SU-DHL-6 (cell line): ENCODE data around the gene MYCBP.
"Not testable (repeated sequence)": the region's sequence is repeated elsewhere in the genome, so short reads cannot be mapped to it uniquely, and the experiment has no call there.

ENCODE experiments used
- H2AFZ ChIP-seq: fragments of 200-600 bp; sonication (generic); 2 replicates; pipeline ENCODE4 v1.6.1; 2014; ENCODE audit warnings: low read depth, mild to moderate bottlenecking, moderate library complexity, mixed read lengths, antibody characterized with exemption, low read length; ENCODE audit not compliant: severe bottlenecking
- H3F3A ChIP-seq: fragments of 200-600 bp; shearing (Covaris generic); 2 replicates; pipeline ENCODE4 v1.6.0; 2016; ENCODE audit warnings: antibody characterized with exemption, mild to moderate bottlenecking; ENCODE audit not compliant: insufficient read depth
- H3K27ac ChIP-seq: fragments of 200-600 bp; sonication (generic); 2 replicates; pipeline ENCODE4 v1.5.1; 2016; ENCODE audit warnings: low read depth, mild to moderate bottlenecking, low read length, moderate library complexity, mixed read lengths
- H3K27me3 ChIP-seq: fragments of 200-600 bp; sonication (generic), shearing (Covaris generic); 2 replicates; pipeline ENCODE4 v1.6.0; 2014; ENCODE audit warnings: mild to moderate bottlenecking, low read length
- H3K36me3 ChIP-seq: fragments of 200-600 bp; sonication (generic); 2 replicates; pipeline ENCODE4 v1.6.1; 2014; ENCODE audit warnings: mild to moderate bottlenecking, low read length, mixed read lengths
- H3K4me2 ChIP-seq: fragments of 300-600, 200-600 bp; shearing (Covaris generic), sonication (generic); 2 replicates; pipeline ENCODE4 v1.6.0; 2014; ENCODE audit warnings: low read length, low read depth, mild to moderate bottlenecking; ENCODE audit not compliant: poor library complexity, severe bottlenecking
- H3K4me3 ChIP-seq: fragments of 200-600 bp; sonication (generic); 2 replicates; pipeline ENCODE4 v1.5.1; 2014; ENCODE audit warnings: antibody characterized with exemption, low read length, mild to moderate bottlenecking, mixed read lengths; ENCODE audit not compliant: insufficient read depth, poor library complexity, severe bottlenecking
- H3K79me2 ChIP-seq: fragments of 200-600 bp; sonication (generic); 2 replicates; pipeline ENCODE4 v1.6.1; 2014; ENCODE audit warnings: mild to moderate bottlenecking, low read length, moderate library complexity; ENCODE audit not compliant: insufficient read depth
- H3K9ac ChIP-seq: fragments of 200-600 bp; sonication (generic); 2 replicates; pipeline ENCODE4 v1.7.0; 2014; ENCODE audit warnings: mild to moderate bottlenecking, low read length
- H3K9me2 ChIP-seq: fragments of 200-600 bp; sonication (generic); replicated peaks from 2 replicates; pipeline ENCODE4 v1.6.1; 2014; ENCODE audit warnings: low read length; ENCODE audit not compliant: insufficient read depth
- H3K9me3 ChIP-seq: fragments of 200-600 bp; sonication (generic); 2 replicates; pipeline ENCODE4 v1.6.1; 2014; ENCODE audit warnings: low read length, mixed read lengths; ENCODE audit not compliant: insufficient read depth
- H4K20me1 ChIP-seq: fragments of 200-600 bp; sonication (generic); 2 replicates; pipeline ENCODE4 v1.6.1; 2014; ENCODE audit warnings: low read depth, mild to moderate bottlenecking, antibody characterized with exemption, low read length, moderate library complexity, mixed read lengths
- EZH2phosphoT487 ChIP-seq: fragments of 200-600 bp; sonication (generic), shearing (Covaris generic); conservative IDR thresholded peaks from 2 replicates; pipeline ENCODE4 v1.6.1; 2018; ENCODE audit warnings: mild to moderate bottlenecking, antibody characterized with exemption, low read length, moderate library complexity, mixed read lengths
- TF ChIP-seq, protein P1 (sequence below): fragments of 200-600 bp; sonication (generic); IDR thresholded peaks from one replicate; pipeline ENCODE4 v1.5.1; 2017; ENCODE audit warnings: antibody characterized with exemption, mild to moderate bottlenecking, low read length, moderate library complexity; ENCODE audit not compliant: insufficient read depth, poor library complexity, severe bottlenecking

The MYCBP gene

DNA sequence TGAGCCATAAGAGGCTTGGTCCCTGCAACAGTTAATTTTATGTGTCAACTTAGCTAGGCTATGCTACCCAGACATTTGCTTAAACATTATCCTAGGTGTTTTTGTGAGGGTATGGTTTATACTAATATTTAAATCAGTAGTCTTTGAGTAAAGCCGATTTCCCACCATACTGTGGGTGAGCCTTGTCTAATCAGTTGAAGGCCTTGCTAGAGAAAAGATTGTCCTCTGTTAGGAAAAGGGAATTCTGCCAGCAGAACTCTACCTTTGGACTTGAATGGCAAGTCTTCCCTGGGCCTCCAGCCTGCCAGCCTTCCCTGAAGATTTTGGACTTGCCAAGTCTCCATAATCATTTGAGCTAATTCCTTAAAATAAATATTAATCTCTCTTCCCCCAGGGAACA lies 44.6 kb upstream of the MYCBP start:
- Histone ChIP-seq H3F3A (no peaks in the 10 kb centered on the region), H3K9ac (no peak overlapping the region), H3K79me2 (no peaks in the 10 kb centered on the region), H3K9me3 (no peaks in the 10 kb centered on the region), H3K4me2 (no peak overlapping the region), H3K4me3 (no peak overlapping the region), H3K36me3 (no peaks in the 10 kb centered on the region), H4K20me1 (no peaks in the 10 kb centered on the region), H2AFZ (no peak overlapping the region), H3K9me2 (no peaks in the 10 kb centered on the region), H3K27me3 (no peaks in the 10 kb centered on the region), H3K27ac (no peak overlapping the region)
- no peak for TF ChIP-seq EZH2phosphoT487
- TF ChIP-seq, protein P1, sequence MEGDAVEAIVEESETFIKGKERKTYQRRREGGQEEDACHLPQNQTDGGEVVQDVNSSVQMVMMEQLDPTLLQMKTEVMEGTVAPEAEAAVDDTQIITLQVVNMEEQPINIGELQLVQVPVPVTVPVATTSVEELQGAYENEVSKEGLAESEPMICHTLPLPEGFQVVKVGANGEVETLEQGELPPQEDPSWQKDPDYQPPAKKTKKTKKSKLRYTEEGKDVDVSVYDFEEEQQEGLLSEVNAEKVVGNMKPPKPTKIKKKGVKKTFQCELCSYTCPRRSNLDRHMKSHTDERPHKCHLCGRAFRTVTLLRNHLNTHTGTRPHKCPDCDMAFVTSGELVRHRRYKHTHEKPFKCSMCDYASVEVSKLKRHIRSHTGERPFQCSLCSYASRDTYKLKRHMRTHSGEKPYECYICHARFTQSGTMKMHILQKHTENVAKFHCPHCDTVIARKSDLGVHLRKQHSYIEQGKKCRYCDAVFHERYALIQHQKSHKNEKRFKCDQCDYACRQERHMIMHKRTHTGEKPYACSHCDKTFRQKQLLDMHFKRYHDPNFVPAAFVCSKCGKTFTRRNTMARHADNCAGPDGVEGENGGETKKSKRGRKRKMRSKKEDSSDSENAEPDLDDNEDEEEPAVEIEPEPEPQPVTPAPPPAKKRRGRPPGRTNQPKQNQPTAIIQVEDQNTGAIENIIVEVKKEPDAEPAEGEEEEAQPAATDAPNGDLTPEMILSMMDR: no peak

DNA sequence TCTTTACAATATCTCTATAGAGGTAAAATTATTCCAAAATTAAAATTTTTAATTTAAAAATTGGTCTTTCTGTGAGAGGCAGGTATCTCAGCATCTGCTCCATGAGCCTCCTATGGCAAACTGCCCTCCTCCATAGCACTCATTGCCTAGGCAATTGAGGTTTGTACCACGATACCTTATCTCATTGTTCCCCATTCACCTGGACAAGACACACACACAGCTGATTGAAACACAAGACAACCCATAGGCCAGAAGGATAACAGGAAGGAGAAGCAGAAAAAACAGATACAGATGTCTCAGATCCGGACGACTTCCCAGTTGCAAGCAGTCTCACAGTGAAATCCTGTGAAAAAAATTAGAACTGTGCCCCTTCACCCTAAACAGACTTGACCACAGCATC lies 44.2 kb upstream of the MYCBP start:
- Histone ChIP-seq H4K20me1 (no peaks in the 10 kb centered on the region), H3K9me2 (no peaks in the 10 kb centered on the region), H3K9ac (no peak overlapping the region), H2AFZ (no peak overlapping the region), H3K4me2 (no peak overlapping the region), H3K9me3 (no peaks in the 10 kb centered on the region), H3F3A (no peaks in the 10 kb centered on the region), H3K36me3 (no peaks in the 10 kb centered on the region), H3K27me3 (no peaks in the 10 kb centered on the region), H3K79me2 (no peaks in the 10 kb centered on the region), H3K4me3 (no peak overlapping the region), H3K27ac (no peak overlapping the region)
- TF ChIP-seq, protein P1: no peak
- no peak for TF ChIP-seq EZH2phosphoT487

DNA sequence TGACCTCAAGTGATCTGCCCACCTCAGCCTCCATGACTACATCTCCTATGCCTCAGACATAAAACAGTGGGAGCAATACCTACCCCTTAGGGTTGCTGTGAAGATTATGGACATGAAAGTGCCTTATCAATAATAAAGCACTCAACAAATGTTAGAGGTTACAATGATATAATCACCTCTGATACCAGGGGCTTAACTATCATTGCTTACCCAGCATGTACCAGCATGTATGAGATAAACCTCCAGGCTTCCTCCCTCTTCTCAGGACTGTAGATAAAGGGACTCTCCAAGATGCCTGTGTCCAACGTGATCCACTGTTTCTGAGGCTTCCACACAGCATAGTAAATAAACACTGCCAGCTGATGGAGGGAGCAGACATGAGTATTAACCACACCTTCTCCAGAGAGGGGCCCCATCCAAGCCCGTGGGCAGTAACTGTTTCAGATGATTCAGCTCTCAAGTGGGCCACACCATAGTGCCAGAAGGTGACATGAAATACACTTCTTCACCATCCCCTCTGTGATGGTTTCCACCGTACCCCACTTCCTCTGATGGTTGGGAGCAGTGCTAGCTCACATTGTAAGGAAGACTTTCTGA lies 42.3 kb upstream of the MYCBP start:
- Histone ChIP-seq H4K20me1 (no peaks in the 10 kb centered on the region), H3K9me2 (no peaks in the 10 kb centered on the region), H3K9me3 (no peaks in the 10 kb centered on the region), H3K9ac (no peak overlapping the region), H3K79me2 (no peaks in the 10 kb centered on the region), H3K36me3 (no peaks in the 10 kb centered on the region), H3K4me2 (no peak overlapping the region), H3F3A (no peaks in the 10 kb centered on the region), H3K4me3 (no peak overlapping the region), H3K27ac (no peak overlapping the region), H3K27me3 (no peaks in the 10 kb centered on the region), H2AFZ (no peak overlapping the region)
- no peak for TF ChIP-seq EZH2phosphoT487
- TF ChIP-seq, protein P1: no peak

DNA sequence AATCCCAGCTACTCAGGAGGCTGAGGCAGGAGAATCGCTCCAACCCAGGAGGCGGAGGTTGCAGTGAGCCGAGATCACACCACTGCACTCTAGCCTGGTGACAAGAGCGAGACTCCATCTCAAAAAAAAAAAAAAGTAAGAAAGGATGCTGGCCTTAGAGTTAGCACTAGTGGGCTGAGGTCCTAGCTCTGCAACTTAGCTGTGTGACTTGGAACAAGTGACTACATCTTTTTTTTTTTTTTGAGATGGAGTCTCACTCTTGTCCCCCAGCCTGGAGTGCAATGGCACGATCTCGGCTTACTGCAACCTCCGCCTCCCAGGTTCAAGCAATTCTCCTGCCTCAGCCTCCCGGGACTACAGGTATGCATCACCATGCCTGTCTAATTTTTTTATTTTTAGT lies 41.8 kb upstream of the MYCBP start:
- H3K27me3 ChIP-seq, H2AFZ ChIP-seq, H3K27ac ChIP-seq, H3K36me3 ChIP-seq, H3K9ac ChIP-seq, H3K4me3 ChIP-seq, H4K20me1 ChIP-seq, H3F3A ChIP-seq, H3K9me3 ChIP-seq, H3K9me2 ChIP-seq, H3K4me2 ChIP-seq, H3K79me2 ChIP-seq: not testable (repeated sequence)
